ENCODE data around the gene MCTS1.
"Not testable (repeated sequence)": the region's sequence is repeated elsewhere in the genome, so short reads cannot be mapped to it uniquely, and the experiment has no call there.

DNA sequence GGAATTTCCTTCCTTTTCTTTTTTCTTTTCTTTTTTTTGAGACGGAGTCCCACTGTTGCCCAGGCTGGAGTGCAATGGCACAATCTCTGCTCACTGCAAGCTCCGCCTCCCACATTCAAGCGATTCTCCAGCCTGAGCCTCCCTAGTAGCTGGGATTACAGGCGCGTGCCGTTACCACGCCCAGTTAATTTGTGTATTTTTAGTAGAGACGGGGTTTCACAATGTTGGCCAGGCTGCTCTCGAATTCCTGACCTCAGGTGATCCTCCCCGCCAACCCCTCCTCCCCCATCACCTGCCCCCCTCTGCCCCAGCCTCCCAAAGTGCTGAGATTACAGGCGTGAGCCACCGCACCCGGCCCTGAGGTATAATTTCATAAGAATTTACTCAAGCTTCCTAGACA, 30.1 kb upstream of the MCTS1 start:
- not testable (repeated sequence) for TF ChIP-seq POLR2A (IDR thresholded peaks at IDR 0.05)
- TF ChIP-seq, protein P1, sequence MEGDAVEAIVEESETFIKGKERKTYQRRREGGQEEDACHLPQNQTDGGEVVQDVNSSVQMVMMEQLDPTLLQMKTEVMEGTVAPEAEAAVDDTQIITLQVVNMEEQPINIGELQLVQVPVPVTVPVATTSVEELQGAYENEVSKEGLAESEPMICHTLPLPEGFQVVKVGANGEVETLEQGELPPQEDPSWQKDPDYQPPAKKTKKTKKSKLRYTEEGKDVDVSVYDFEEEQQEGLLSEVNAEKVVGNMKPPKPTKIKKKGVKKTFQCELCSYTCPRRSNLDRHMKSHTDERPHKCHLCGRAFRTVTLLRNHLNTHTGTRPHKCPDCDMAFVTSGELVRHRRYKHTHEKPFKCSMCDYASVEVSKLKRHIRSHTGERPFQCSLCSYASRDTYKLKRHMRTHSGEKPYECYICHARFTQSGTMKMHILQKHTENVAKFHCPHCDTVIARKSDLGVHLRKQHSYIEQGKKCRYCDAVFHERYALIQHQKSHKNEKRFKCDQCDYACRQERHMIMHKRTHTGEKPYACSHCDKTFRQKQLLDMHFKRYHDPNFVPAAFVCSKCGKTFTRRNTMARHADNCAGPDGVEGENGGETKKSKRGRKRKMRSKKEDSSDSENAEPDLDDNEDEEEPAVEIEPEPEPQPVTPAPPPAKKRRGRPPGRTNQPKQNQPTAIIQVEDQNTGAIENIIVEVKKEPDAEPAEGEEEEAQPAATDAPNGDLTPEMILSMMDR (IDR thresholded peaks at IDR 0.05) = not testable (repeated sequence)
